Astrocyte (in vitro differentiated cells and primary cell): Measurements from ENCODE around the gene PRRT1.

ENCODE experiments used
- CTCF ChIP-seq: IDR thresholded peaks from 2 replicates; pipeline ENCODE4 v1.5.1; 2011; ENCODE audit warnings: low read depth, mild to moderate bottlenecking, inconsistent platforms, low read length, moderate library complexity; ENCODE audit not compliant: insufficient read depth
- EZH2 ChIP-seq: IDR thresholded peaks from 2 replicates; pipeline ENCODE4 v1.6.1; 2012; ENCODE audit warnings: mild to moderate bottlenecking, low read length, inconsistent platforms; ENCODE audit not compliant: insufficient read depth

- TF ChIP-seq CTCF: no peak
- TF ChIP-seq EZH2: no peak
Observed at GRCh38 chr6:32107406-32107805, 44.3 kb downstream of the PRRT1 start.
